HCT116 (cell line): ENCODE measurements around the gene PLXNC1. TPM values are rescaled to one million over a fixed set of nuclear protein-coding genes. Genes with fewer than 3 reads are reported as not detected.
A peak's percentile ranks its signal among the peaks of the same experiment; 100 is the strongest.

ENCODE experiments used
- ATAC-seq: fragments of 200-7000 bp; cut with Tn5 transposase; 2 replicates; pipeline ENCODE4 v1.9.1; 2020; ENCODE audit warnings: mild to moderate bottlenecking, moderate library complexity
- BruUV-seq: library from RNA; stranded (reverse); fragments of 400-500 nt; replicated peaks from 2 replicates; lab custom pipeline; 2021; lab: Mats Ljungman, UMichigan
- CTCF ChIA-PET: fragments of 300-600 bp; sonication (Branson Sonifier 250); formaldehyde crosslinking; loops from one replicate; lab custom pipeline; 2021; ENCODE audit warnings: antibody characterized with exemption; lab: Charles Lee
- POLR2A ChIA-PET: fragments of 300-600, 350-600 bp; sonication (Branson Sonifier 250); formaldehyde crosslinking; loops from one replicate; lab custom pipeline; 2021; ENCODE audit warnings: antibody characterized with exemption; lab: Charles Lee
- RAD21 ChIA-PET, 2 experiments: fragments of 300-600 bp; sonication (Branson Sonifier 250); formaldehyde crosslinking; loops; one replicate each; lab custom pipeline; 2023; ENCODE audit warnings: low total read pairs in 2 of 2; ENCODE audit not compliant: uncharacterized antibody in 2 of 2, unreplicated experiment in 2 of 2, low non-redundant PET in 1 of 2; lab: Charles Lee
- DNase-seq: peaks from one replicate; pipeline ENCODE4 v3.0.0-alpha.2; 2010; ENCODE audit warnings: low read depth, low spot score
- H2AFZ ChIP-seq: fragments of 200-600 bp; shearing (Covaris generic), sonication (generic); 2 replicates; pipeline ENCODE4 v1.6.1; 2017; ENCODE audit warnings: low read depth, mixed run types, mixed read lengths, antibody characterized with exemption, low read length; ENCODE audit not compliant: poor library complexity, severe bottlenecking
- H3K27ac ChIP-seq: 2 replicates; pipeline ENCODE4 v1.5.1; 2012; ENCODE audit warnings: low read depth, low read length
- H3K27me3 ChIP-seq: fragments of 200-600 bp; sonication (generic); 2 replicates; pipeline ENCODE4 v1.6.1; 2016; ENCODE audit warnings: mixed run types, low read length, mixed read lengths; ENCODE audit not compliant: insufficient read depth
- H3K36me3 ChIP-seq, 2 experiments: fragments of 200-500 bp in 1 of 2; fragments of 200-600 bp in 1 of 2; sonication (Bioruptor generic) in 1 of 2; sonication (generic) in 1 of 2; 2 replicates each; pipeline versions ENCODE4 v1.5.1 to v1.6.1; 2014 to 2016; ENCODE audit warnings: low read length in 2 of 2, inconsistent platforms in 1 of 2, mixed read lengths in 1 of 2, mixed run types in 1 of 2; ENCODE audit not compliant: insufficient read depth in 2 of 2, control insufficient read depth in 1 of 2
- H3K4me1 ChIP-seq, 2 experiments: fragments of 200-600 bp in 1 of 2; sonication (generic) in 1 of 2; 2 replicates each; pipeline versions ENCODE4 v1.5.1 to v1.6.1; 2012 to 2017; ENCODE audit warnings: low read length in 2 of 2, inconsistent platforms in 1 of 2, mild to moderate bottlenecking in 1 of 2, mixed read lengths in 1 of 2, mixed run types in 1 of 2, moderate library complexity in 1 of 2; ENCODE audit not compliant: insufficient read depth in 2 of 2, control insufficient read depth in 1 of 2
- H3K4me2 ChIP-seq: fragments of 200-600 bp; sonication (generic); 2 replicates; pipeline ENCODE4 v1.6.1; 2017; ENCODE audit warnings: mixed run types, low read length, mixed read lengths
- H3K4me3 ChIP-seq, 2 experiments: fragments of 200-600 bp in 1 of 2; sonication (generic) in 1 of 2; replicated peaks in 1 of 2; 2 replicates each; pipeline ENCODE4 v1.5.1; 2011 to 2016; ENCODE audit warnings: low read length in 2 of 2, control low read depth in 1 of 2, low read depth in 1 of 2, mild to moderate bottlenecking in 1 of 2, mixed read lengths in 1 of 2, mixed run types in 1 of 2
- H3K79me2 ChIP-seq: fragments of 200-600 bp; sonication (generic); 2 replicates; pipeline ENCODE4 v1.6.1; 2017; ENCODE audit warnings: mild to moderate bottlenecking, mixed run types, low read length, moderate library complexity, mixed read lengths; ENCODE audit not compliant: insufficient read depth
- H3K9ac ChIP-seq: fragments of 200-600 bp; sonication (generic); 2 replicates; pipeline ENCODE4 v1.6.1; 2016; ENCODE audit warnings: low read length, mixed read lengths
- H3K9me2 ChIP-seq: fragments of 200-600 bp; sonication (generic), shearing (Covaris generic); 2 replicates; pipeline ENCODE4 v1.6.1; 2017; ENCODE audit warnings: mixed run types, mild to moderate bottlenecking, moderate library complexity; ENCODE audit not compliant: insufficient read depth
- H3K9me3 ChIP-seq, 2 experiments: fragments of 200-500 bp in 1 of 2; fragments of 200-600 bp in 1 of 2; sonication (Bioruptor generic) in 1 of 2; sonication (generic) in 1 of 2; 2 replicates each; pipeline ENCODE4 v1.6.1; 2014 to 2017; ENCODE audit warnings: low read length in 2 of 2, mixed read lengths in 2 of 2, inconsistent platforms in 1 of 2, low read depth in 1 of 2, mild to moderate bottlenecking in 1 of 2, mixed run types in 1 of 2, moderate library complexity in 1 of 2; ENCODE audit not compliant: control insufficient read depth in 1 of 2, insufficient read depth in 1 of 2
- H4K20me1 ChIP-seq: fragments of 200-600 bp; sonication (generic), shearing (Covaris generic); 2 replicates; pipeline ENCODE4 v1.6.1; 2017; ENCODE audit warnings: mixed run types, mild to moderate bottlenecking, moderate library complexity; ENCODE audit not compliant: insufficient read depth
- CBX3 ChIP-seq: IDR thresholded peaks from 2 replicates; pipeline ENCODE4 v1.6.1; 2012; ENCODE audit warnings: low read depth
- CEBPB ChIP-seq: IDR thresholded peaks from 2 replicates; pipeline ENCODE4 v1.6.1; 2012; ENCODE audit warnings: low read depth
- CTCF ChIP-seq, 3 experiments: fragments of 200-600 bp in 1 of 3; sonication (generic) in 1 of 3; IDR thresholded peaks in 2 of 3; conservative IDR thresholded peaks in 1 of 3; 2 replicates each; pipeline ENCODE4 v1.5.1; 2012 to 2017; ENCODE audit warnings: low read depth in 2 of 3, low read length in 2 of 3, antibody characterized with exemption in 1 of 3, borderline replicate concordance in 1 of 3, control low read depth in 1 of 3, mild to moderate bottlenecking in 1 of 3, mixed read lengths in 1 of 3, mixed run types in 1 of 3, moderate library complexity in 1 of 3; ENCODE audit not compliant: insufficient read depth in 1 of 3
- FOSL1 ChIP-seq: IDR thresholded peaks from 2 replicates; pipeline ENCODE4 v1.6.1; 2012; ENCODE audit warnings: low read depth
- SIN3A ChIP-seq: IDR thresholded peaks from 2 replicates; pipeline ENCODE4 v1.6.1; 2012; ENCODE audit warnings: low read depth
- SP1 ChIP-seq: IDR thresholded peaks from 2 replicates; pipeline ENCODE4 v1.6.1; 2012; ENCODE audit warnings: low read depth
- intact Hi-C: fragments of 100-400 bp; cut with micrococcal nuclease; formaldehyde crosslinking; loops from 2 replicates; pipeline ENCODE4 v1.10.0; 2022
- total RNA-seq: library from RNA; stranded (reverse); gene quantifications from one replicate; pipeline ENCODE4 v1.2.1, GENCODE V29; 2021; ENCODE audit not compliant: unreplicated experiment
- TF ChIP-seq, protein P1 (sequence below): IDR thresholded peaks from 2 replicates; pipeline ENCODE4 v1.6.1; 2012; ENCODE audit warnings: low read depth

PLXNC1 gene
- total RNA-seq, 1 experiment from 2014 or later, result 0.25 TPM

DNA sequence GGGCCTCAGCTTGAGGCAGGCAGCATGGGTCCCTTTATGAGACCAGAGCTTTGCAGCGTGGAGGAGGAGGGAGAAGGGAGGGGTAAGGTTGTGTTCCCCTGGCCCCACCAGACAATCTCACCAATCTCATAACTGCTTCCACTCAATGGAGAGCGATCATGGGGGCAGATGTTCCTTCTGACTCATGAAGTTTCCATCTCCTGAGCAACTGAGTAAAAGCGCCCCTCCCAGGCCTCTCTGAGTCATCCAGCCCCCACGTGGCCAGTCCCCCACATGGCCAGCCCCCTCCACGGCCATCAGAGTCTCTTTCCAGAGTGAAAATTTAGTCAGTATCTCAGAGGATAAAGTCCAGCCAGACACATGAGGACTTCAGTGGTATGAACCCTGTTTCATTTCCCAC lies 39.2 kb upstream of the PLXNC1 start:
- ChIA-PET RAD21 (no interaction called here), POLR2A (no interaction called here)

DNA sequence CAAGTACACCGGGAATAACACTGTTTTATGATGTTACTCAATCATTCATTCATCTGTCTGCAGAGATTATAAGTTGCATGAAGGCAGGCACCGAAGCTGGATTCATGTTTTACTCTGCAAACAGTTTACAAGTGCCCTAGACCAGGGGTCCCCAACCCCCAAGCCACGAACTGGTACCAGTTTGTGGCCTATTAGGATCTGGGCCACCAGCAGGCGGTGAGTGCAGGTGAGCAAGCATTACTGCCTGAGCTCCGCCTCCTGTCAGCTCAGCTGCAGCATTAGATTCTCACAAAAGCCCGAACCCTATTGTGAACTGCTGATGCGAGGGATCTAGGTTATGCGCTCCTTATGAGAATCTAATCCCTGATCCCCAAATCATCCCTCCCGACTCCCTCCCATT lies 38.1 kb upstream of the PLXNC1 start:
- CTCF ChIA-PET, result interaction anchor here (2.7 kb wide), 1 partner anchor 8 kb away, joined by 14 read pairs; no protein-coding TSS in a partner anchor
- 0 out of 4 replicates have a peak, but pooled peaks cover 0 to 3% of the 10 kb centered on the region in 2 experiments for H3K4me1 ChIP-seq

More for the DNA sequence above, 39.2 kb upstream of the PLXNC1 start:
- BruUV-seq, result no TSS peak
- Histone ChIP-seq H3K27me3 (no peaks in the 10 kb centered on the region), H3K9ac (no peak overlapping the region), H3K4me1 (0 out of 4 replicates have a peak, but pooled peaks cover 0 to 3% of the 10 kb centered on the region in 2 experiments), H4K20me1 (no peaks in the 10 kb centered on the region), H3K36me3 (no peaks in the 10 kb centered on the region)
- CTCF ChIA-PET, result no interaction called here
- no peak for TF ChIP-seq SP1
- TF ChIP-seq, all 23 proteins: peak for 0
- H3K4me3 ChIP-seq, result no peak overlapping the region
- H3K9me2 ChIP-seq, result no peaks in the 10 kb centered on the region
- H3K27ac ChIP-seq, result no peak overlapping the region
- DNase-seq, result no peak
- H2AFZ ChIP-seq, result no peak overlapping the region
- no peaks in the 10 kb centered on the region for H3K9me3 ChIP-seq
- intact Hi-C loops, result no loop called here
- no peaks in the 10 kb centered on the region for H3K79me2 ChIP-seq
- no peak overlapping the region for H3K4me2 ChIP-seq
- no peak for ATAC-seq

More for the DNA sequence above, 38.1 kb upstream of the PLXNC1 start:
- H3K27ac ChIP-seq, result no peak overlapping the region
- H3K4me2 ChIP-seq, result no peak overlapping the region
- ChIA-PET RAD21 (no interaction called here), POLR2A (no interaction called here)
- no peaks in the 10 kb centered on the region for H3K9me2 ChIP-seq
- DNase-seq (no peak), ATAC-seq (no peak)
- no peaks in the 10 kb centered on the region for H4K20me1 ChIP-seq
- no peak overlapping the region for H3K9ac ChIP-seq
- no TSS peak for BruUV-seq
- no peaks in the 10 kb centered on the region for H3K79me2 ChIP-seq
- intact Hi-C loops, result no loop called here
- no peaks in the 10 kb centered on the region for H3K36me3 ChIP-seq
- H3K9me3 ChIP-seq, result no peaks in the 10 kb centered on the region
- H3K4me3 ChIP-seq, result no peak overlapping the region
- H3K27me3 ChIP-seq, result no peaks in the 10 kb centered on the region
- no peak for TF ChIP-seq SIN3A
- TF ChIP-seq CEBPB, result no peak
- TF ChIP-seq, protein P1, sequence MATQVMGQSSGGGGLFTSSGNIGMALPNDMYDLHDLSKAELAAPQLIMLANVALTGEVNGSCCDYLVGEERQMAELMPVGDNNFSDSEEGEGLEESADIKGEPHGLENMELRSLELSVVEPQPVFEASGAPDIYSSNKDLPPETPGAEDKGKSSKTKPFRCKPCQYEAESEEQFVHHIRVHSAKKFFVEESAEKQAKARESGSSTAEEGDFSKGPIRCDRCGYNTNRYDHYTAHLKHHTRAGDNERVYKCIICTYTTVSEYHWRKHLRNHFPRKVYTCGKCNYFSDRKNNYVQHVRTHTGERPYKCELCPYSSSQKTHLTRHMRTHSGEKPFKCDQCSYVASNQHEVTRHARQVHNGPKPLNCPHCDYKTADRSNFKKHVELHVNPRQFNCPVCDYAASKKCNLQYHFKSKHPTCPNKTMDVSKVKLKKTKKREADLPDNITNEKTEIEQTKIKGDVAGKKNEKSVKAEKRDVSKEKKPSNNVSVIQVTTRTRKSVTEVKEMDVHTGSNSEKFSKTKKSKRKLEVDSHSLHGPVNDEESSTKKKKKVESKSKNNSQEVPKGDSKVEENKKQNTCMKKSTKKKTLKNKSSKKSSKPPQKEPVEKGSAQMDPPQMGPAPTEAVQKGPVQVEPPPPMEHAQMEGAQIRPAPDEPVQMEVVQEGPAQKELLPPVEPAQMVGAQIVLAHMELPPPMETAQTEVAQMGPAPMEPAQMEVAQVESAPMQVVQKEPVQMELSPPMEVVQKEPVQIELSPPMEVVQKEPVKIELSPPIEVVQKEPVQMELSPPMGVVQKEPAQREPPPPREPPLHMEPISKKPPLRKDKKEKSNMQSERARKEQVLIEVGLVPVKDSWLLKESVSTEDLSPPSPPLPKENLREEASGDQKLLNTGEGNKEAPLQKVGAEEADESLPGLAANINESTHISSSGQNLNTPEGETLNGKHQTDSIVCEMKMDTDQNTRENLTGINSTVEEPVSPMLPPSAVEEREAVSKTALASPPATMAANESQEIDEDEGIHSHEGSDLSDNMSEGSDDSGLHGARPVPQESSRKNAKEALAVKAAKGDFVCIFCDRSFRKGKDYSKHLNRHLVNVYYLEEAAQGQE, result no peak
- TF ChIP-seq CBX3, result no peak
- 0 out of 6 replicates have a peak, but pooled peaks of 1 of the 3 experiments have one; percentile 6 for TF ChIP-seq CTCF (IDR thresholded peaks at IDR 0.05 in 2 of 3, conservative IDR thresholded peaks at IDR 0.05 in 1 of 3; ENCODE audit: borderline replicate concordance in 1 of 3, insufficient read depth in 1 of 3, low read depth in 2 of 3, low read length in 2 of 3)
- no peak for TF ChIP-seq FOSL1
- no peak overlapping the region for H2AFZ ChIP-seq
